Gastroesophageal sphincter (tissue), 4 donors: Measurements from ENCODE around the gene IRF2BP2. TPM values are rescaled to one million over a fixed set of nuclear protein-coding genes. Genes with fewer than 3 reads are reported as not detected.

Experiments used
- ATAC-seq: fragments of 150-250 bp; one replicate; pipeline ENCODE4 v1.9.1; 2016; ENCODE audit warnings: mild to moderate bottlenecking, moderate library complexity
- H3K27ac ChIP-seq, 4 donors: fragments of 200-600 bp; sonication (generic) in 3 of 4; 1 replicate in 3 of 4; 2 replicates in 1 of 4; pipeline ENCODE4 v1.5.1; 2016 to 2019
- H3K27me3 ChIP-seq: fragments of 200-600 bp; sonication (generic); one replicate; pipeline ENCODE4 v1.5.1; 2019
- H3K36me3 ChIP-seq, 2 donors: fragments of 200-600 bp; sonication (generic); one replicate each; pipeline ENCODE4 v1.5.1; 2019; ENCODE audit warnings: control low read depth in 1 of 2
- H3K4me1 ChIP-seq, 3 donors: fragments of 200-600 bp; sonication (generic); 1 replicate in 2 of 3; 2 replicates in 1 of 3; pipeline ENCODE4 v1.5.1; 2016 to 2019; ENCODE audit warnings: control low read depth in 2 of 3
- H3K4me3 ChIP-seq, 2 donors: fragments of 200-600 bp; sonication (generic); one replicate each; pipeline ENCODE4 v1.5.1; 2019; ENCODE audit warnings: mild to moderate bottlenecking in 1 of 2, moderate library complexity in 1 of 2
- H3K9me3 ChIP-seq, 3 donors: fragments of 200-600 bp; sonication (generic); one replicate each; pipeline ENCODE4 v1.5.1; 2017 to 2019; ENCODE audit warnings: control low read depth in 2 of 3
- CTCF ChIP-seq, 4 experiments: fragments of 200-600 bp in 2 of 4; fragments of 450-650 bp in 2 of 4; sonication (generic) in 1 of 4; IDR thresholded peaks; one replicate each; pipeline ENCODE4 v1.5.1; 2017 to 2019; ENCODE audit warnings: antibody characterized with exemption in 4 of 4, mild to moderate bottlenecking in 2 of 4, moderate library complexity in 2 of 4
- EP300 ChIP-seq: sonication (generic); formaldehyde crosslinking; IDR thresholded peaks from one replicate; pipeline ENCODE4 v1.6.1; 2017; ENCODE audit warnings: antibody characterized with exemption, mild to moderate bottlenecking
- POLR2A ChIP-seq, 2 donors: fragments of 450-650 bp; IDR thresholded peaks; one replicate each; pipeline ENCODE4 v1.6.1; 2017; ENCODE audit warnings: antibody characterized with exemption in 2 of 2, mild to moderate bottlenecking in 2 of 2, moderate library complexity in 1 of 2
- POLR2AphosphoS5 ChIP-seq: sonication (generic); formaldehyde crosslinking; IDR thresholded peaks from one replicate; pipeline ENCODE4 v1.6.1; 2017; ENCODE audit warnings: antibody characterized with exemption
- WGBS, 2 donors: methylation state at CpG; one replicate each; pipeline ENCODE4 v1.1.5; 2018; ENCODE audit warnings: low coverage in 1 of 2; 5-methylcytosine and 5-hydroxymethylcytosine counted together
- total RNA-seq, 4 donors: library from RNA; depleted of rRNA; stranded (reverse); fragments of >200 nt; gene quantifications; one replicate each; pipeline ENCODE4 v1.1.0, GENCODE V29; 2016

Gene IRF2BP2
- total RNA-seq, 4 donors from 2014 or later: 70.1 to 107 (median 104) TPM

- no peak for ATAC-seq
- WGBS, 2 donors: 87% methylated on average over 7 of the region's 14 CpGs; no CpG with 5 or more reads in 1 of the 2 donors
- Histone ChIP-seq H3K27me3 (no peaks in the 10 kb centered on the region), H3K4me3 (no peak overlapping the region), H3K27ac (peak overlapping the region in 2 of 4 donors; percentile 48 to 52), H3K4me1 (peaks cover 0 to 28% (median 0%) of the 10 kb centered on the region in 3 donors), H3K9me3 (no peaks in the 10 kb centered on the region), H3K36me3 (no peaks in the 10 kb centered on the region)
- TF ChIP-seq EP300: no peak
- TF ChIP-seq POLR2A (IDR thresholded peaks at IDR 0.05): no peak
- TF ChIP-seq CTCF (IDR thresholded peaks at IDR 0.05): no peak
- no peak for TF ChIP-seq POLR2AphosphoS5
These were observed 49.9 kb downstream of the IRF2BP2 start for GRCh38 chr1:234559902-234560676.

DNA sequence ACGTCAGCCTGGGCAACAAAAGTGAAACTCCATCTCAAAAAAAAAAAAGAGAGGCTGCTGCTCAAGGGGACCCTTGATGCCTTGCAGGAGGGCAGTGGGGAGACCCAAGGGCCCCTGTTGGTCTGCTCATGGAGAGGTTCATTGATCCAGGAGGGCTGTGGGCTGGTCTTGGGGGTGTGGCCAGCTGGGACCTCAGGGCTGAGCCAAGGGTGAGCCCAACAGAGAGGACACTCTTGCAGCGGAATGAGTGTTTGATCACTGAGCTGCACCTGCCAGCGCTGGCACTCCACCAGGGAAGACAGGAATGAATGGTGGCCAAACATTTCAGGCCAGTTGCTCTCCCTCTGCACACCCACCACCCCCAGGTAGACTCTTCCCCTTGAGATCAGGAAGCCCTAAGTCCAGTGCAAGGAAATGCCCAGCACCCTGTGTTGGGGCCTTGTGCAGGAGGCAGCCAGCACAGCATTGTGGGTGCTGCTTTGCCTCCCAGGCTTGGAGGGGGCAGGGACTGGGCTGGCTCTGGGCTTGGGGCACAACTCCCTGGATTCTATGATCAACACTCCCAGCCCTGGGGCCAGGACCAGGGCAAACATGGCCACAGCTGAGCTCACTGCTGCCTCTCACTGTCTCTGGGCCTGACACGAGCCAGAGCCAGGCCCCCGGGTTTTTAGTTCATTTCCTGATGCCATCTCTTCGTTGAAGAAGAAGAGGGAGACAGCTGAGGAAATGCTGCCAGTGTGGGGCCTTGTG lies 50.7 kb downstream of the IRF2BP2 start:
- Histone ChIP-seq H3K9me3 (no peaks in the 10 kb centered on the region), H3K4me3 (no peak overlapping the region), H3K27ac (peak overlapping the region in 2 of 4 donors; percentile 48 to 52), H3K4me1 (peaks cover 0 to 28% (median 3%) of the 10 kb centered on the region in 3 donors), H3K36me3 (no peaks in the 10 kb centered on the region), H3K27me3 (no peaks in the 10 kb centered on the region)
- WGBS, 2 donors: 78% methylated on average over 4 of the region's 6 CpGs; no CpG with 5 or more reads in 1 of the 2 donors
- ATAC-seq: no peak
- TF ChIP-seq EP300 (no peak), CTCF (IDR thresholded peaks at IDR 0.05) (no peak), POLR2AphosphoS5 (no peak), POLR2A (IDR thresholded peaks at IDR 0.05) (no peak)

DNA sequence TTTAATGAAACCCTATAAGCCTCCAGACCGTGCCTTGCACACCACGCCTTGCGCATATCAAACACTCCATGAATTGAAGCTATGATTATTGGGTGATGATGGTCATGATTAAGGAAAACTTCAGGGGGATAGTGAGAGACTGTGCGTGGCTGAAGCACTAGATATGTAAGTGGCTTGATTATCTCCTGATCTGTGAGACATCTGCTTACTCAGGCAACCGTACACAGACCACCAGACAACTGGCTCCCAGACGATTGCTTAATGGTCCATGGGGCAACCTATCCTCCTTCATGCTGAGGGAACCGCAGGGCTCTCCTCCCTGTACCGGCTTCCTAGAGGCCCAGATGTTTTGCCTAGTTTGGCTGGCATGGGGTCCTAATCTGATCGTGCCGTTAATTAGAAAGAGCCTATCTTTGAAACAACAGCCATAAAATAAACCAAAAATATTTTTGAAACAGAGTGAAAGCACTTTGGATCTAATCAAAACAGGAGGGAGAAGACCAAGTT lies 51.6 kb downstream of the IRF2BP2 start:
- WGBS, 2 donors: 50 to 78% methylated on average over 1 to 10 of the region's 10 CpGs
- TF ChIP-seq POLR2AphosphoS5: no peak
- TF ChIP-seq POLR2A (IDR thresholded peaks at IDR 0.05): no peak
- no peak for TF ChIP-seq CTCF (IDR thresholded peaks at IDR 0.05)
- Histone ChIP-seq H3K27me3 (no peaks in the 10 kb centered on the region), H3K36me3 (no peaks in the 10 kb centered on the region), H3K27ac (no peak overlapping the region), H3K4me1 (peaks cover 0 to 34% (median 4%) of the 10 kb centered on the region in 3 donors), H3K9me3 (no peaks in the 10 kb centered on the region), H3K4me3 (no peak overlapping the region)
- no peak for ATAC-seq

DNA sequence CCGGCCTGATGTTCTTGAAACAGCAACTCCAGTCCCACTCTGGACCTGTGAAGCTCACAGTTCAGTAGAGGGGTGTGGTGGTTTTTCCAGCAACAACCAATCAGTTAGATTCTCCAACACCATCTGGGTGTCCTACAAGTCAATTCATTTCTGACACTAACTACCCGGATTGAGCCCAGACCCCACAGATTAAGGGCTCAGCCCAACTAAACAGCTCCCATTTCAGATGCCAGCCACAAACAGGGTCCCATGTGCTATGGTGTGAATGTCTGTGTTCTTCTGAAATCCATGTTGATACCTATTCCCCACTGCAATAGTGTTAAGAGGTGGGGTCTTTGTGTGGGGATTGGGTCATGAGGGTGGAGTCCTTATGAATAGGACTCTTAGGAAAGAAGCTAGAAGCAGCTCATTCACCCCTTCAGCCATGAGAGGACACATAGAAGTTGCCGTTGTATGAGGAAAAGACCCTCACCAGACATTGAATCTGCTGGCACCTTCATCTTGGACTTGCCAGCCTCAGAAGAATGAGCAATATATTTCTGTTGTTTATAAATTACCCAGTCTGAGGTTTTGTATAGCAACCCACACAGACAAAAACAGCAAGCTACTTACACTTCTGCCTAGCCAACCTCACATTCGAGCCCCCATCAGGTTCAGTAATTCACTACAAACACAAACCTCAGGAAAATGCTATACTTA lies 53.6 kb downstream of the IRF2BP2 start:
- H3K4me3 ChIP-seq: no peak overlapping the region
- H3K9me3 ChIP-seq: no peaks in the 10 kb centered on the region
- H3K27me3 ChIP-seq: no peaks in the 10 kb centered on the region
- peak overlapping the region in 3 of 4 donors; percentile 59 to 81 (median 80) for H3K27ac ChIP-seq
- TF ChIP-seq POLR2A (IDR thresholded peaks at IDR 0.05) (no peak), POLR2AphosphoS5 (no peak), EP300 (no peak), CTCF (IDR thresholded peaks at IDR 0.05) (no peak)
- peaks cover 0 to 25% (median 4%) of the 10 kb centered on the region in 3 donors for H3K4me1 ChIP-seq
- ATAC-seq: no peak
- 73 to 79% methylated on average over 2 to 3 of the region's 4 CpGs for WGBS, 2 donors
- H3K36me3 ChIP-seq: no peaks in the 10 kb centered on the region
